Activated naive CD4-positive, alpha-beta T cell treated with anti-CD3 and anti-CD28 coated beads for 36 hours (primary cell): ENCODE data around the gene GLTP. TPM values are rescaled to one million over a fixed set of nuclear protein-coding genes. Genes with fewer than 3 reads are reported as not detected.
"Not testable (repeated sequence)": the region's sequence is repeated elsewhere in the genome, so short reads cannot be mapped to it uniquely, and the experiment has no call there.

Experiments used
- CTCF ChIA-PET: fragments of 350-600 bp; sonication (Branson Sonifier 250); formaldehyde crosslinking; loops from one replicate; lab custom pipeline; 2021; ENCODE audit warnings: antibody characterized with exemption; lab: Charles Lee
- DNase-seq: peaks from one replicate; pipeline ENCODE4 v3.0.0-alpha.2; 2020
- H3K27ac Mint-ChIP-seq: one replicate; pipeline ENCODE4 v1.8.0; 2021; ENCODE audit warnings: mild to moderate bottlenecking, mixed read lengths
- H3K27me3 Mint-ChIP-seq: one replicate; pipeline ENCODE4 v1.8.0; 2021; ENCODE audit warnings: low read depth, mixed read lengths
- H3K36me3 Mint-ChIP-seq: one replicate; pipeline ENCODE4 v1.8.0; 2021; ENCODE audit warnings: low read depth, mixed read lengths
- H3K4me1 Mint-ChIP-seq: one replicate; pipeline ENCODE4 v1.8.0; 2021; ENCODE audit warnings: low read depth, mixed read lengths
- H3K4me3 Mint-ChIP-seq: one replicate; pipeline ENCODE4 v1.8.0; 2021; ENCODE audit warnings: mild to moderate bottlenecking, moderate library complexity, mixed read lengths
- H3K9me3 Mint-ChIP-seq: one replicate; pipeline ENCODE4 v1.8.0; 2021; ENCODE audit warnings: mixed read lengths
- intact Hi-C: fragments of 100-400 bp; cut with micrococcal nuclease; formaldehyde crosslinking; loops from one replicate; pipeline ENCODE4 v1.15.1; 2023
- total RNA-seq, 2 experiments: library from RNA; stranded (reverse); gene quantifications; one replicate each; pipeline ENCODE4 v1.2.3, GENCODE V29; 2021

GLTP gene, protein sequence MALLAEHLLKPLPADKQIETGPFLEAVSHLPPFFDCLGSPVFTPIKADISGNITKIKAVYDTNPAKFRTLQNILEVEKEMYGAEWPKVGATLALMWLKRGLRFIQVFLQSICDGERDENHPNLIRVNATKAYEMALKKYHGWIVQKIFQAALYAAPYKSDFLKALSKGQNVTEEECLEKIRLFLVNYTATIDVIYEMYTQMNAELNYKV
- total RNA-seq, result 10 to 100 TPM; 18.1 to 19.9 TPM

DNA sequence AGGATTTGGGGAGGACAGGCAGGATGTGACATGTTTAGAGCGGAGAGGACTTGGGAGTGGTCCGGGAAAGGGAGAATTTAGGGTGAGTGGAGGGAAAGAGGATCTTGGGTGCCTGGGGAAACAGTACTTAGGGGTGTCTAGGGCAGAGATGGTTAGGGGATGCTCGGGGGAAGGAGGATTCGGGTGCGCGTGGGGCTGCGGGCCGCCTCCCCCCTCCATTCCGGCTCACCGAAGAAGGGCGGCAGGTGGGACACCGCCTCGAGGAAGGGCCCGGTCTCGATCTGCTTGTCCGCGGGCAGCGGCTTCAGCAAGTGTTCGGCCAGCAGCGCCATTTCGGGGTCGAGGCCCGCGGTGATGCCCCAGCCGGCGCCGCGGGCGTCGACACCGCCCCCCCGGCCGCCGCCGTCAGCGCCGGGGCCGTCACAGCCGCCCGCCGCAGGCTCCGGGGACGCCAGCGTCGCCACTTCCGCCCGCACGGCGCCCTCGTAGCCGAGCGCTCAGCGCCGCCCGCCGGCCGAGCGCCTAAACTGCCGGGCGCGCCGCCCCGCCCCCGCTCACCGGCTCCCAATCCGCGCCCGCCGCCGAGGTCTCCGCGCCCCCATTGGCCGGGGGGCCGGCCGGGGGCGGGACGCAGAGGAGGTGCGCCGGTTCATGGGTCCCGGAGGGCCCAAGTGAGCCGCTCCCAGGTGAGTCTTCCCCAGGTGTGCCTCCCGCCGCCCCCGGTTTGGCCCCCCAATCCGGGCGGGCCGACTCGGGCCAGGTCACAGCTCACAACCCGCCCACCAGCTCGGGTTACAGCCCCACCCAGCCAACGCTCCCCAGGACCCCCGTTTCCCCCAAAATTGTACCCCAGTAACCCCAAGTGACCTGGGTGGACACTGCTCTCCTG lies at the start of gene GLTP:
Gene GLTP, minus strand, starts transcription at position 499 of the 889 bp plus-strand sequence. Its CDS starts 167 bp downstream, at position 332.
- intact Hi-C loops, result loop anchor here (1.0 to 5.0 kb wide), 6 partner anchors 27 to 362 kb away; partner anchors contain the start of genes FAM222A, MMAB and MVK
- CTCF ChIA-PET, result interaction anchor here (1.0 to 2.9 kb wide), 5 partner anchors 26 to 47 kb away, joined by 3 to 16 read pairs (median 4); no protein-coding TSS in a partner anchor
- Mint-ChIP-seq H3K9me3 (no peaks in the 10 kb centered on the region), H3K36me3 (no peaks in the 10 kb centered on the region), H3K4me3 (peak within 1 kb of the TSS; percentile 93), H3K4me1 (peaks cover 42% of the 10 kb centered on the region), H3K27me3 (no peaks in the 10 kb centered on the region), H3K27ac (peak within 1 kb of the TSS; percentile 66)
- DNase-seq, result peak; percentile 86

DNA sequence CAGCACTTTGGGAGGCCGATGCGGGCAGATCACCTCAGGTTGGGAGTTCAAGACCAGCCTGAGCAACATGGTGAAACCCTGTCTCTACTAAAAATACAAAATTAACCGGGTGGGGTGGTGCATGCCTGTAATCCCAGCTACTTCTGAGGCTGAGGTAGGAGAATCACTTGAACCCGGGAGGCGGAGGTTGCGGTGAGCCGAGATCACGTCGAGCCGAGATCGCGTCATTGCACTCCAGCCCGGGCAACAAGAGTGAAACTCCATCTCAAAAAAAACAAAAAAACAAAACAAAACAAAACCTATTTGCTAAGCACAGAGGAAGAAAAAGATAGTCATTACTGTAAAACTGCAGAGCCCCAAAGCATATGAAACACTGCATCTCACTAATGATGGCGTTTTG lies 49.0 kb upstream of the GLTP start:
- H3K27ac Mint-ChIP-seq, H3K27me3 Mint-ChIP-seq, DNase-seq, H3K4me3 Mint-ChIP-seq, H3K9me3 Mint-ChIP-seq, H3K36me3 Mint-ChIP-seq, H3K4me1 Mint-ChIP-seq, intact Hi-C loops: not testable (repeated sequence)
- CTCF ChIA-PET, result interaction anchor here (0.6 to 1.6 kb wide), 6 partner anchors 13 to 204 kb away, joined by 3 to 6 read pairs (median 4); no protein-coding TSS in a partner anchor

DNA sequence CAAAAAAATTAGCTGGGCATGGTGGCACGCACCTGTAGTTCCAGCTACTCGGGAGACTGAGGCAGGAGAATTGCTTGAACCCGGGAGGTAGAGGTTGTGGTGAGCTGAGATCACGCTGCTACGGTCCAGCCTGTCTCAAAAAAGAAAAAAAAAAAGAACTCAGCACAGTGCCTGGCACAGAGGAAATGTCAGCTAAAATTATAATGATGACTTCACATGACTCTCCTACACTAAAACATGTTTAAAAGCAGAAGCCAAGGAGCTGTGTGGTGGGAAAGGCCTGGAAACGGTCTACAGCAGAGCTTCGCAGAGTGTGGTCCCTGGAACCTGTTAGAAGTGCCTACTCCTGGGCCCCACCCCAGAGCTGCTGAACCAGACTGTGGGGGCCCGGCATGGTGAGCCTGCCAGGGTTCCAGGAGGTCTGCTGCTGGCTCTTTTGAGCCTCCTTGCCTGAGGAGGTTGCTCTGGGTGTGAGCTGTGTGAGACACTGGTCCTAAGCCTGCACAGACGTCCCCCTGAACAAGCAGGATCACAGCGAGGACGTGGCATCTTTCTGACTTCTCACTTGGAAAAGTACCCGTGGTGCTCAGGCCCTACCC lies 47.8 kb upstream of the GLTP start:
- H3K36me3 Mint-ChIP-seq, result peaks cover 7% of the 10 kb centered on the region
- CTCF ChIA-PET, result interaction anchor here (0.6 to 1.6 kb wide), 14 partner anchors 12 to 219 kb away, joined by 3 to 6 read pairs (median 4); no protein-coding TSS in a partner anchor
- intact Hi-C loops, result no loop called here
- no peaks in the 10 kb centered on the region for H3K27me3 Mint-ChIP-seq
- no peak overlapping the region for H3K4me3 Mint-ChIP-seq
- H3K9me3 Mint-ChIP-seq, result no peaks in the 10 kb centered on the region
- no peaks in the 10 kb centered on the region for H3K4me1 Mint-ChIP-seq
- DNase-seq, result no peak
- no peak overlapping the region for H3K27ac Mint-ChIP-seq

DNA sequence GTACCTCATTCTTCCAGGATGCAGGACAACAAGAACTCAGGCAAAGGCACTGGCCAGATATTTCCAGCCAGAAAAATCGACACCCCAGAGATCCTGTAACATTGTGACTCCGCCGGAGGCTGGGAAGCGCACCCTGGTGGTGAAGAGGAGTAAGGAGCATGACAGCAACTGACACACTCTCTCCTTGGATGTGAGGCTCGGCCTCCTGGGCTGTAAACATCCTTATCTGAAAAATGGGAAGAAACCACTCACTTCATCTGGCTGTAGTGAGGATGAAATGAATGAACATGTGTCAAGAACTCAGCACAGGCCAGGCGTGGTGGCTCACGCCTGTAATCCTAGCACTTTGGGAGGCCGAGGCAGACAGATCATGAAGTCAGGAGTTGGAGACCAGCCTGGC lies 47.3 kb upstream of the GLTP start:
- intact Hi-C loops, result loop anchor here (1.0 kb wide), 3 partner anchors 27 to 122 kb away; partner anchors contain the start of gene TCHP
- H3K4me3 Mint-ChIP-seq, result no peak overlapping the region
- peaks cover 4% of the 10 kb centered on the region for H3K36me3 Mint-ChIP-seq
- H3K4me1 Mint-ChIP-seq, result no peaks in the 10 kb centered on the region
- no peaks in the 10 kb centered on the region for H3K27me3 Mint-ChIP-seq
- CTCF ChIA-PET, result interaction anchor here (0.6 to 1.6 kb wide), 10 partner anchors 11 to 82 kb away, joined by 3 to 6 read pairs (median 4); no protein-coding TSS in a partner anchor
- peak; percentile 57 for DNase-seq
- no peak overlapping the region for H3K27ac Mint-ChIP-seq
- H3K9me3 Mint-ChIP-seq, result no peaks in the 10 kb centered on the region

DNA sequence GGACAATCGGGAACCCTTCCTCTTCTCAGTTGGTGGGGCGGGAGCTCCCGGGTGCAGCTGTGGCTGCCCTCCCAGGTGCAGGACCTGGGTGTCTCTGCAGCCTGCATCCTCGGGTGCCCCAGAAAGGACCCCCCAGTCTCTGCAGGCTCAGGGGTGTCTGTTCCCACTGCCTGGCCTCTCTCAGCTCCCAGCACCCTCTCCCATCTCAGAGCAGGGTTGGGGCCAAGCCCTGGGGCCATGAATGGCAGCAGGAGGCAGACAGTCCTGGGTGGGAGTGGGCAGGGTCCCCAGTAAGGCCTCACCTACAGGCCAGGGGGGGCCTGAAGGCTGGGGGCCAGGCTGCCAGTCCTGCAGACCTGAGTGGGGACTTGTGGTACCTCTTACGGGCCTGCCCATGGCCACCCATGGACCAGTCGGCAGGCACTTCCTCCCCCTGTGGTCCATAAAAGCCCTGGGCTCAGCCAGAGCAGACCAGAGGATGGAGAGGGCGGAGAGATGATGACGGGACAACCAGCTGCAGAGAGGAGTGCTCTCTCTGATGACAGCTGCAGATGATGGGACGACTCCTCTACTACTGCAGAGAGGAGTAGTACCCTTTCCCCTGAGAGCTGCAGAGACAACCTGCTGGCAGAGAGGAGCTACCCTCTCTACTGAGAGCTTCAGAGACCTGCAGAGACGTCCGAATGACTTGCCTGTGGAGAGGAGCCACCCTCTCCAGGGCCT lies 46.3 kb upstream of the GLTP start:
- DNase-seq, result no peak
- Mint-ChIP-seq H3K27ac (no peak overlapping the region), H3K9me3 (no peaks in the 10 kb centered on the region), H3K36me3 (peaks cover 5% of the 10 kb centered on the region), H3K4me3 (no peak overlapping the region), H3K4me1 (no peaks in the 10 kb centered on the region), H3K27me3 (no peaks in the 10 kb centered on the region)
- intact Hi-C loops, result loop anchor here (1.0 kb wide), 3 partner anchors 26 to 121 kb away; partner anchors contain the start of gene TCHP
- CTCF ChIA-PET, result interaction anchor here (0.6 to 2.5 kb wide), 9 partner anchors 35 to 268 kb away, joined by 3 to 16 read pairs (median 4); no protein-coding TSS in a partner anchor

DNA sequence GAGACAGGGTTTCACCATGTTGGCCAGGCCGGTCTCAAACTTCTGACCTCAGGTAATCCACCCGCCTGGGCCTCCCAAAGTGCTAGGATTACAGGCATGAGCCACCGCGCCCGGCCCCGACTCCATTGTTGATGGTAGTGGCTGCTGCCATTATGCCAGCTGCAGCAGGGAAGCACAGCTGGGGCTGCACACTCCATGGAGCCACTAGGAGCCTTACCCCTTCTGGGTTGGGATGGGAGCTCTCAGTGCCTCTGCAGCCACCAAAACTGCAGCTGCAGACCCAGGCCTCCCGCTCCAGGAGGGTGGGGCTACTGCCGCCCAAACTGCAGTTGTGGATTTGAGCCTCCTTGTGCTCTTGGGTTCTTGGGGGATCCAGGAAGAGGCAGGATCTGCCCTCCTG lies 45.7 kb upstream of the GLTP start:
- no peaks in the 10 kb centered on the region for H3K9me3 Mint-ChIP-seq
- H3K27me3 Mint-ChIP-seq, result no peaks in the 10 kb centered on the region
- no peak overlapping the region for H3K4me3 Mint-ChIP-seq
- intact Hi-C loops, result no loop called here
- CTCF ChIA-PET, result interaction anchor here (0.5 to 2.5 kb wide), 6 partner anchors 16 to 540 kb away, joined by 3 to 16 read pairs (median 4); no protein-coding TSS in a partner anchor
- no peaks in the 10 kb centered on the region for H3K4me1 Mint-ChIP-seq
- no peak overlapping the region for H3K27ac Mint-ChIP-seq
- no peak for DNase-seq
- H3K36me3 Mint-ChIP-seq, result peaks cover 5% of the 10 kb centered on the region

DNA sequence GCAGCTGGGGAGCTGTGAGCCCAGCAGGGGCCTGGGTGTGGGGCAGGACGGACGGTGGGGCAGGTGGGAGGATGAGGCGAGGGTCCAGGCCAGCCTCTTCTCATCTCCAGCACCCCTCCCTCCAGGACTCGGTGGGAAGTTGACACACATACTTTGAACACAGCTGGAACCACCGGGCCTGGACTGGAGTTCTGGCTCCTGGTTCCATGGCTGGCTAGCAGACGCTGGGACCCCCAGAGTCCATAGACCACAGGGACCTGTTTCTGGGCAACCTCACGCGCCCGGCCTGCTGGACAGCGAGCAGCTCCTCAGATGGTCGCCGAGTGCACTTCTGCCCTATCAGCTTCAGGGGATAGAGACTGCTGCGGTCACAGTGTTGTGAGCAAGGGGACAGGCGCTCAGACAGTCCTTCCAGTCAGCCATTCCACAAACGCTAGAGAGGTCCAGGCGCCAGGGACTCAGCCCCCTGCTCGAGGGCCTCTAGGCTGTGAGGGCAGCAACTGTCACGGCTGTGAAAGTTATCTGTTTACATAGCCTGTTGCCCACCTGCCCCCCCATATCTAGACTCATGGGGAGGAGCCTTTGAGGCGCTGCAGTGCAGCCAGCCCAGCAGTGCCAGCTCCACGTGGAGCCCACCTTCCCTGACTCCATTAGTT lies 45.0 kb upstream of the GLTP start:
- H3K4me3 Mint-ChIP-seq, result no peak overlapping the region
- H3K36me3 Mint-ChIP-seq, result peaks cover 10% of the 10 kb centered on the region
- H3K9me3 Mint-ChIP-seq, result no peaks in the 10 kb centered on the region
- intact Hi-C loops, result no loop called here
- no peaks in the 10 kb centered on the region for H3K4me1 Mint-ChIP-seq
- CTCF ChIA-PET, result interaction anchor here (0.5 to 2.5 kb wide), 4 partner anchors 17 to 541 kb away, joined by 3 to 16 read pairs (median 4); no protein-coding TSS in a partner anchor
- DNase-seq, result no peak
- no peaks in the 10 kb centered on the region for H3K27me3 Mint-ChIP-seq
- H3K27ac Mint-ChIP-seq, result no peak overlapping the region

DNA sequence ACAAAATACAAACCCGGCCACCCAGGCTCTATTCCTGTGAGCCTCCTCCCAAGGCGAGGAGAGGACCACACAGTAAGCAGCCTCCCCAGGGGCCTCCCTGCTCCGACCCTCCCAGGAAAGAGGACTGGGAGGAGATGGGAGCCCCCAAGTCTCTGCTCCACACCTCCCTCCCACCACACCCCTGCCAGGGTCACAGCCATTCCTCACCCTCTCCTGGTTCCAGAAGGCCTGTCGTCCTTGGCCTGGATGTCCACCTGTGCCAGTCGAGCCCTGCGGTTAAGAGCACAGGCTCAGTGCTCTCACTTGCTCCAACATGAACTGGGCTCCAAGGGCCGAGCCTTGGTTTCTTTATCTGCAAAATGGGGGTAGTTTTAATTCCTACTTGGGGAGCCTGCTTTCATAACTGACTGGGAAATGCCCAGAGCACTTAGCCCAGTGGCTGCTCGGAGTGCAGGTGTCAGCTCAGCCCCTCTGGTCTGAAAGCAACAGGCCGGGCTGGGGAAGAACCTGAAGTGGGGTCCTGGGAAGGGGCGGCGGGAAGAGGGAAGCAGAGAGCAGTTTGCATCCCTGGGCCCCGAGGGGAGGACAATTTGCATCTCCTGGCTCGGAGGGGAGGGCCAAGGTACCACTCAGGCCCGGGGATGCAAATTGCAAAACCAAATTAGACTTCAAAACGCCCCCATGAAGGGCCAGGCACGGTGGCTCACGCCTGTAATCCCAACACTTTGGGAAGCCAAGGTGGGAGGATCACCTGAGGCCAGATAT lies 43.3 kb upstream of the GLTP start:
- H3K9me3 Mint-ChIP-seq, result no peaks in the 10 kb centered on the region
- peaks cover 18% of the 10 kb centered on the region for H3K36me3 Mint-ChIP-seq

DNA sequence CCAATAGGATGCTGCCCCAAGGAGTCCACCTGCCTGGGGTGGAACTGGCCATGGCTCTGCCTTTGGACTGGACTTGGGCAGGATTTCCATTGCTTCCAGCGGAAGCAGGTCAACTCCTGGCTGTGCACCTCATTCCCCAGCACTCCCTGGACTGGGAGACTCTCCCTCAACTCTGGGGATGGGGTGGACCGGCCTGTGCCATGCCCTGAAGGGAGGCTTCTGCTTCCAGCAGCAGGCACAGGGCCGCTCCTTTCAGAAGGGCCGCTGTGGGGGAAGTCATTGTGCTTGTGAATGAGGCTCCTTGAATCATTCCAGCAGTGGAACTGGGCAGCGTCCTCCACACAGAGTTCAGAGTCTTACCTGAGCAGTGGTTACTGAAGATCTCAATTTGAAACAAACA lies 42.7 kb upstream of the GLTP start:
- intact Hi-C loops, result no loop called here
- H3K4me3 Mint-ChIP-seq, result no peak overlapping the region
- H3K27ac Mint-ChIP-seq, result no peak overlapping the region
- H3K9me3 Mint-ChIP-seq, result no peaks in the 10 kb centered on the region
- no peaks in the 10 kb centered on the region for H3K27me3 Mint-ChIP-seq
- H3K4me1 Mint-ChIP-seq, result no peaks in the 10 kb centered on the region
- CTCF ChIA-PET, result no interaction called here
- H3K36me3 Mint-ChIP-seq, result peaks cover 18% of the 10 kb centered on the region
- no peak for DNase-seq

More for the DNA sequence above, 43.3 kb upstream of the GLTP start:
- H3K4me1 Mint-ChIP-seq, result no peaks in the 10 kb centered on the region
- H3K27ac Mint-ChIP-seq, result no peak overlapping the region
- intact Hi-C loops, result no loop called here
- CTCF ChIA-PET, result no interaction called here
- no peak overlapping the region for H3K4me3 Mint-ChIP-seq
- DNase-seq, result no peak
- no peaks in the 10 kb centered on the region for H3K27me3 Mint-ChIP-seq

DNA sequence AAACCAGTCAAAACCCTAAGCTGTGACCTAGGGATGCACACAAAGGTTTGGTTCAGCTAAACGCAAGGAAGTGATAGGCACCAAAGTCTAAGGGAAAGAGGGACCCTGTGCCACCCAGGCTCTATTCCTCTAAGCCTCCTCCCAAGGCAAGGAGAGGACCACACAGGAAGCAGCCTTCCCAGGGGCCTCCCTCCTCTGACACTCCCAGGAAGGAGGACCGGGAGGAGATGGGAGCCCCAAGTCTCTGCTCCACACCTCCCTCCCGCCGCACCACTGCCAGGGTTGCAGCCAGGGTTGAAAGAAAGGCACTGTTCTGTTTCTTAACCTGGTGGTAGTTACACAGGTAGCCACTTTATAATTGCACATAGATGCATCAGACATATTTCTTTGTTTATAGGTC lies 41.6 kb upstream of the GLTP start:
- H3K4me1 Mint-ChIP-seq, result no peaks in the 10 kb centered on the region
- CTCF ChIA-PET, result interaction anchor here (0.6 kb wide), 2 partner anchors 73 to 403 kb away, joined by 3 read pairs; no protein-coding TSS in a partner anchor
- H3K27me3 Mint-ChIP-seq, result no peaks in the 10 kb centered on the region
- peaks cover 19% of the 10 kb centered on the region for H3K36me3 Mint-ChIP-seq
- no peak for DNase-seq
- intact Hi-C loops, result no loop called here
- no peak overlapping the region for H3K27ac Mint-ChIP-seq
- H3K4me3 Mint-ChIP-seq, result no peak overlapping the region
- H3K9me3 Mint-ChIP-seq, result no peaks in the 10 kb centered on the region
